HepG2 (cell line): ENCODE data around the gene CYP4F8. TPM values are rescaled to one million over a fixed set of nuclear protein-coding genes. Genes with fewer than 3 reads are reported as not detected.

Experiments
- ELF1 ChIP-seq: sonication (generic); formaldehyde crosslinking; IDR thresholded peaks from 2 replicates; pipeline ENCODE4 v1.4.0; 2020; ENCODE audit warnings: missing genetic modification reagents
- GFI1 ChIP-seq: sonication (generic); formaldehyde crosslinking; IDR thresholded peaks from 2 replicates; pipeline ENCODE4 v1.5.0; 2020; ENCODE audit warnings: missing genetic modification reagents, mild to moderate bottlenecking, borderline replicate concordance
- SALL2 ChIP-seq: sonication (generic); formaldehyde crosslinking; IDR thresholded peaks from 2 replicates; pipeline ENCODE4 v1.8.1; 2023; ENCODE audit warnings: mild to moderate bottlenecking, missing genetic modification reagents, inconsistent platforms
- STAG1 ChIP-seq: sonication (generic); formaldehyde crosslinking; IDR thresholded peaks from 2 replicates; pipeline ENCODE4 v1.4.0; 2020; ENCODE audit warnings: missing genetic modification reagents
- ZFP36L2 ChIP-seq: sonication (generic); formaldehyde crosslinking; IDR thresholded peaks from 2 replicates; pipeline ENCODE4 v1.4.0; 2020; ENCODE audit warnings: missing genetic modification reagents
- ZNF790 ChIP-seq: sonication (generic); formaldehyde crosslinking; IDR thresholded peaks from 2 replicates; pipeline ENCODE4 v1.8.0; 2022; ENCODE audit warnings: missing genetic modification reagents, mild to moderate bottlenecking, borderline replicate concordance
- polyA plus RNA-seq, 8 experiments: library from polyadenylated mRNA; depleted of rRNA in 3 of 8; stranded (reverse) in 7 of 8; unstranded in 1 of 8; fragments of >200 nt; fragmentation: Illumina TruSeq in 4 of 8; extraction: Trizol in 4 of 8; gene quantifications; 2 replicates each; pipeline versions ENCODE4 v1.2.1 to v1.2.3, GENCODE V29; 2011 to 2016; ENCODE audit warnings: low read depth in 4 of 8, missing spikeins in 1 of 8, mixed read lengths in 1 of 8; ENCODE audit not compliant: insufficient read depth in 1 of 8
- total RNA-seq, 5 experiments: library from RNA; depleted of rRNA; stranded (reverse); fragments of >200 nt; fragmentation: Illumina TruSeq; extraction: Trizol; gene quantifications; 2 replicates each; pipeline ENCODE4 v1.2.3, GENCODE V29; 2016; ENCODE audit warnings: low read depth in 1 of 5
- TF ChIP-seq, protein P1 (sequence below), 2 experiments: IDR thresholded peaks; 2 replicates each; pipeline ENCODE4 v1.6.1; 2011 to 2012; ENCODE audit warnings: low read length in 2 of 2, borderline replicate concordance in 1 of 2, low read depth in 1 of 2, mild to moderate bottlenecking in 1 of 2, moderate library complexity in 1 of 2
- TF ChIP-seq, protein P2 (sequence below): sonication (generic); formaldehyde crosslinking; IDR thresholded peaks from 2 replicates; pipeline ENCODE4 v1.5.1; 2020; ENCODE audit warnings: mild to moderate bottlenecking, missing genetic modification reagents, moderate library complexity
- TF ChIP-seq, protein P3 (sequence below): sonication (generic); formaldehyde crosslinking; IDR thresholded peaks from 2 replicates; pipeline ENCODE4 v1.4.0; 2020; ENCODE audit warnings: missing genetic modification reagents
- TF ChIP-seq, protein P4 (sequence below): sonication (generic); formaldehyde crosslinking; IDR thresholded peaks from 2 replicates; pipeline ENCODE4 v1.8.1; 2023; ENCODE audit warnings: missing genetic modification reagents, inconsistent platforms, borderline replicate concordance
- TF ChIP-seq, protein P5 (sequence below): sonication (generic); IDR thresholded peaks from 2 replicates; pipeline ENCODE4 v1.6.1; 2016; ENCODE audit warnings: low read depth, borderline replicate concordance
- TF ChIP-seq, protein P6 (sequence below): sonication (generic); formaldehyde crosslinking; IDR thresholded peaks from 2 replicates; pipeline ENCODE4 v1.5.1; 2020; ENCODE audit warnings: mild to moderate bottlenecking, moderate library complexity, missing genetic modification reagents

The CYP4F8 gene
- total and polyA plus RNA-seq, 2 of the 13 experiments (the other 11 are each of a cell fraction or from before 2014, with no cell fraction given), result not detected

DNA sequence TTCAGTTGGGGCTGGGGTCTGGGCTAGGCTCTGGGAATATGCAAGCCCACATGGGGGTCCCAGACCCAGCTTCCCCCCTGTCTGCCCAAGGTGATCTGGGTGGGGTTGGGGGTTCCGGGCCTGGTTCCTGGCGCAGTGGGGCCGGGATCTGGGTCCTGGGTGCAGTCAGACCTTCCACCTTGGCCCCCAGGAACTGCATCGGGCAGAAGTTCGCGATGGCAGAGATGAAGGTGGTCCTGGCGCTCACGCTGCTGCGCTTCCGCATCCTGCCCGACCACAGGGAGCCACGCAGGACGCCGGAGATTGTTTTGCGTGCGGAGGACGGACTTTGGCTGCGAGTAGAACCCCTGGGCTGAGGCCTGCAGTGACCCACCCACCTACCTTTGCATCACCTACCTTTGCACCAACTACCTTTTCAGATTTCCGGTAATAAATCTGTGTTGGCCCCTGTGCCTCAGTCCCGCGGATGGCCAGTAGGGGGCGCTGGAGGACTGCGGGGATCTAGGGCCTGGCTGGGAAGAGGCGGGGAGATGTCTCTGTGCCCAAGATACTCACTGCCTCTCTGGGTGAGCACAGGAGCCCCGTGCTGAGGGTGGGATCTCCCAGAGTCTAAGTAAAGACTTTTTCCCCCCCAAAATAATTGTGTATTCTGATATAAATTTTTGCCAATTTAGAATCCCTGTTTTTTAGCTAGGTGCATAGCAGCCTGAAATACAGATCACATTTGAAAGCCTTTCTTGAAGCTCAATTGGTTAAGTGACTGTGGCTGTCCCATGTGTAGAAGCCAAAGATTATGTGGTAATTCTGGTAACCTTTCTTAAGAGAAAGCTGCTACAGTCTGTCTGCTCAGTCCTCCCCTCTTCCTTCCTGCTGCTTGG is 14.2 kb downstream of the CYP4F8 start (continued):
- TF ChIP-seq, protein P1, sequence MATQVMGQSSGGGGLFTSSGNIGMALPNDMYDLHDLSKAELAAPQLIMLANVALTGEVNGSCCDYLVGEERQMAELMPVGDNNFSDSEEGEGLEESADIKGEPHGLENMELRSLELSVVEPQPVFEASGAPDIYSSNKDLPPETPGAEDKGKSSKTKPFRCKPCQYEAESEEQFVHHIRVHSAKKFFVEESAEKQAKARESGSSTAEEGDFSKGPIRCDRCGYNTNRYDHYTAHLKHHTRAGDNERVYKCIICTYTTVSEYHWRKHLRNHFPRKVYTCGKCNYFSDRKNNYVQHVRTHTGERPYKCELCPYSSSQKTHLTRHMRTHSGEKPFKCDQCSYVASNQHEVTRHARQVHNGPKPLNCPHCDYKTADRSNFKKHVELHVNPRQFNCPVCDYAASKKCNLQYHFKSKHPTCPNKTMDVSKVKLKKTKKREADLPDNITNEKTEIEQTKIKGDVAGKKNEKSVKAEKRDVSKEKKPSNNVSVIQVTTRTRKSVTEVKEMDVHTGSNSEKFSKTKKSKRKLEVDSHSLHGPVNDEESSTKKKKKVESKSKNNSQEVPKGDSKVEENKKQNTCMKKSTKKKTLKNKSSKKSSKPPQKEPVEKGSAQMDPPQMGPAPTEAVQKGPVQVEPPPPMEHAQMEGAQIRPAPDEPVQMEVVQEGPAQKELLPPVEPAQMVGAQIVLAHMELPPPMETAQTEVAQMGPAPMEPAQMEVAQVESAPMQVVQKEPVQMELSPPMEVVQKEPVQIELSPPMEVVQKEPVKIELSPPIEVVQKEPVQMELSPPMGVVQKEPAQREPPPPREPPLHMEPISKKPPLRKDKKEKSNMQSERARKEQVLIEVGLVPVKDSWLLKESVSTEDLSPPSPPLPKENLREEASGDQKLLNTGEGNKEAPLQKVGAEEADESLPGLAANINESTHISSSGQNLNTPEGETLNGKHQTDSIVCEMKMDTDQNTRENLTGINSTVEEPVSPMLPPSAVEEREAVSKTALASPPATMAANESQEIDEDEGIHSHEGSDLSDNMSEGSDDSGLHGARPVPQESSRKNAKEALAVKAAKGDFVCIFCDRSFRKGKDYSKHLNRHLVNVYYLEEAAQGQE (IDR thresholded peaks at IDR 0.05; ENCODE audit: borderline replicate concordance in 1 of 2, low read depth in 1 of 2, low read length in 2 of 2), result peak in 1 of 2 experiments; percentile 63; a peak in 3 of 4 replicates
- TF ChIP-seq, protein P2, sequence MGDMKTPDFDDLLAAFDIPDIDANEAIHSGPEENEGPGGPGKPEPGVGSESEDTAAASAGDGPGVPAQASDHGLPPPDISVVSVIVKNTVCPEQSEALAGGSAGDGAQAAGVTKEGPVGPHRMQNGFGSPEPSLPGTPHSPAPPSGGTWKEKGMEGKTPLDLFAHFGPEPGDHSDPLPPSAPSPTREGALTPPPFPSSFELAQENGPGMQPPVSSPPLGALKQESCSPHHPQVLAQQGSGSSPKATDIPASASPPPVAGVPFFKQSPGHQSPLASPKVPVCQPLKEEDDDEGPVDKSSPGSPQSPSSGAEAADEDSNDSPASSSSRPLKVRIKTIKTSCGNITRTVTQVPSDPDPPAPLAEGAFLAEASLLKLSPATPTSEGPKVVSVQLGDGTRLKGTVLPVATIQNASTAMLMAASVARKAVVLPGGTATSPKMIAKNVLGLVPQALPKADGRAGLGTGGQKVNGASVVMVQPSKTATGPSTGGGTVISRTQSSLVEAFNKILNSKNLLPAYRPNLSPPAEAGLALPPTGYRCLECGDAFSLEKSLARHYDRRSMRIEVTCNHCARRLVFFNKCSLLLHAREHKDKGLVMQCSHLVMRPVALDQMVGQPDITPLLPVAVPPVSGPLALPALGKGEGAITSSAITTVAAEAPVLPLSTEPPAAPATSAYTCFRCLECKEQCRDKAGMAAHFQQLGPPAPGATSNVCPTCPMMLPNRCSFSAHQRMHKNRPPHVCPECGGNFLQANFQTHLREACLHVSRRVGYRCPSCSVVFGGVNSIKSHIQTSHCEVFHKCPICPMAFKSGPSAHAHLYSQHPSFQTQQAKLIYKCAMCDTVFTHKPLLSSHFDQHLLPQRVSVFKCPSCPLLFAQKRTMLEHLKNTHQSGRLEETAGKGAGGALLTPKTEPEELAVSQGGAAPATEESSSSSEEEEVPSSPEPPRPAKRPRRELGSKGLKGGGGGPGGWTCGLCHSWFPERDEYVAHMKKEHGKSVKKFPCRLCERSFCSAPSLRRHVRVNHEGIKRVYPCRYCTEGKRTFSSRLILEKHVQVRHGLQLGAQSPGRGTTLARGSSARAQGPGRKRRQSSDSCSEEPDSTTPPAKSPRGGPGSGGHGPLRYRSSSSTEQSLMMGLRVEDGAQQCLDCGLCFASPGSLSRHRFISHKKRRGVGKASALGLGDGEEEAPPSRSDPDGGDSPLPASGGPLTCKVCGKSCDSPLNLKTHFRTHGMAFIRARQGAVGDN (CRISPR knock-in tag), result 0 out of 2 replicates have a peak, but pooled peaks have one; percentile 10
- TF ChIP-seq, protein P3, sequence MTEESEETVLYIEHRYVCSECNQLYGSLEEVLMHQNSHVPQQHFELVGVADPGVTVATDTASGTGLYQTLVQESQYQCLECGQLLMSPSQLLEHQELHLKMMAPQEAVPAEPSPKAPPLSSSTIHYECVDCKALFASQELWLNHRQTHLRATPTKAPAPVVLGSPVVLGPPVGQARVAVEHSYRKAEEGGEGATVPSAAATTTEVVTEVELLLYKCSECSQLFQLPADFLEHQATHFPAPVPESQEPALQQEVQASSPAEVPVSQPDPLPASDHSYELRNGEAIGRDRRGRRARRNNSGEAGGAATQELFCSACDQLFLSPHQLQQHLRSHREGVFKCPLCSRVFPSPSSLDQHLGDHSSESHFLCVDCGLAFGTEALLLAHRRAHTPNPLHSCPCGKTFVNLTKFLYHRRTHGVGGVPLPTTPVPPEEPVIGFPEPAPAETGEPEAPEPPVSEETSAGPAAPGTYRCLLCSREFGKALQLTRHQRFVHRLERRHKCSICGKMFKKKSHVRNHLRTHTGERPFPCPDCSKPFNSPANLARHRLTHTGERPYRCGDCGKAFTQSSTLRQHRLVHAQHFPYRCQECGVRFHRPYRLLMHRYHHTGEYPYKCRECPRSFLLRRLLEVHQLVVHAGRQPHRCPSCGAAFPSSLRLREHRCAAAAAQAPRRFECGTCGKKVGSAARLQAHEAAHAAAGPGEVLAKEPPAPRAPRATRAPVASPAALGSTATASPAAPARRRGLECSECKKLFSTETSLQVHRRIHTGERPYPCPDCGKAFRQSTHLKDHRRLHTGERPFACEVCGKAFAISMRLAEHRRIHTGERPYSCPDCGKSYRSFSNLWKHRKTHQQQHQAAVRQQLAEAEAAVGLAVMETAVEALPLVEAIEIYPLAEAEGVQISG (CRISPR knock-in tag), result 0 out of 2 replicates have a peak, but pooled peaks have one; percentile 19
- no peak for TF ChIP-seq SALL2
- peak; percentile 87 for TF ChIP-seq GFI1 (CRISPR knock-in tag)
- TF ChIP-seq ELF1 (CRISPR knock-in tag), result 0 out of 2 replicates have a peak, but pooled peaks have one; percentile 27
- TF ChIP-seq ZFP36L2 (CRISPR knock-in tag), result no peak
- TF ChIP-seq, protein P4, sequence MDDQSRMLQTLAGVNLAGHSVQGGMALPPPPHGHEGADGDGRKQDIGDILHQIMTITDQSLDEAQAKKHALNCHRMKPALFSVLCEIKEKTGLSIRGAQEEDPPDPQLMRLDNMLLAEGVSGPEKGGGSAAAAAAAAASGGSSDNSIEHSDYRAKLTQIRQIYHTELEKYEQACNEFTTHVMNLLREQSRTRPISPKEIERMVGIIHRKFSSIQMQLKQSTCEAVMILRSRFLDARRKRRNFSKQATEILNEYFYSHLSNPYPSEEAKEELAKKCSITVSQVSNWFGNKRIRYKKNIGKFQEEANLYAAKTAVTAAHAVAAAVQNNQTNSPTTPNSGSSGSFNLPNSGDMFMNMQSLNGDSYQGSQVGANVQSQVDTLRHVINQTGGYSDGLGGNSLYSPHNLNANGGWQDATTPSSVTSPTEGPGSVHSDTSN, result no peak
- TF ChIP-seq, protein P5, sequence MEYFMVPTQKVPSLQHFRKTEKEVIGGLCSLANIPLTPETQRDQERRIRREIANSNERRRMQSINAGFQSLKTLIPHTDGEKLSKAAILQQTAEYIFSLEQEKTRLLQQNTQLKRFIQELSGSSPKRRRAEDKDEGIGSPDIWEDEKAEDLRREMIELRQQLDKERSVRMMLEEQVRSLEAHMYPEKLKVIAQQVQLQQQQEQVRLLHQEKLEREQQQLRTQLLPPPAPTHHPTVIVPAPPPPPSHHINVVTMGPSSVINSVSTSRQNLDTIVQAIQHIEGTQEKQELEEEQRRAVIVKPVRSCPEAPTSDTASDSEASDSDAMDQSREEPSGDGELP, result no peak
- peak; percentile 96 for TF ChIP-seq STAG1 (CRISPR knock-in tag)
- no peak for TF ChIP-seq ZNF790 (CRISPR knock-in tag)
- TF ChIP-seq, protein P6, sequence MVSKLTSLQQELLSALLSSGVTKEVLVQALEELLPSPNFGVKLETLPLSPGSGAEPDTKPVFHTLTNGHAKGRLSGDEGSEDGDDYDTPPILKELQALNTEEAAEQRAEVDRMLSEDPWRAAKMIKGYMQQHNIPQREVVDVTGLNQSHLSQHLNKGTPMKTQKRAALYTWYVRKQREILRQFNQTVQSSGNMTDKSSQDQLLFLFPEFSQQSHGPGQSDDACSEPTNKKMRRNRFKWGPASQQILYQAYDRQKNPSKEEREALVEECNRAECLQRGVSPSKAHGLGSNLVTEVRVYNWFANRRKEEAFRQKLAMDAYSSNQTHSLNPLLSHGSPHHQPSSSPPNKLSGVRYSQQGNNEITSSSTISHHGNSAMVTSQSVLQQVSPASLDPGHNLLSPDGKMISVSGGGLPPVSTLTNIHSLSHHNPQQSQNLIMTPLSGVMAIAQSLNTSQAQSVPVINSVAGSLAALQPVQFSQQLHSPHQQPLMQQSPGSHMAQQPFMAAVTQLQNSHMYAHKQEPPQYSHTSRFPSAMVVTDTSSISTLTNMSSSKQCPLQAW (CRISPR knock-in tag), result peak; percentile 53; the same call in 1 of the 2 replicates
